Trophoblast cell (in vitro differentiated cells and primary cell): Measurements from ENCODE around the gene EPHA1.
A peak's percentile ranks its signal among the peaks of the same experiment; 100 is the strongest.
"Not testable (repeated sequence)": the region's sequence is repeated elsewhere in the genome, so short reads cannot be mapped to it uniquely, and the experiment has no call there.

Source experiments
- DNase-seq, 2 donors: peaks; one replicate each; pipeline ENCODE4 v3.0.0-alpha.2; 2016
- H2AFZ ChIP-seq: 2 replicates; pipeline ENCODE4 v1.6.1; 2013; ENCODE audit warnings: low read length, moderate library complexity, mild to moderate bottlenecking; ENCODE audit not compliant: insufficient read depth, poor library complexity
- H2AK5ac ChIP-seq: 2 replicates; pipeline ENCODE4 v1.6.1; 2013; ENCODE audit warnings: mild to moderate bottlenecking, low read length
- H2BK120ac ChIP-seq: 2 replicates; pipeline ENCODE4 v1.6.1; 2013; ENCODE audit warnings: low read length, mild to moderate bottlenecking, moderate library complexity; ENCODE audit not compliant: insufficient read depth, poor library complexity
- H2BK12ac ChIP-seq: 2 replicates; pipeline ENCODE4 v1.6.1; 2013; ENCODE audit warnings: mild to moderate bottlenecking, low read length, moderate library complexity
- H2BK5ac ChIP-seq: 2 replicates; pipeline ENCODE4 v1.6.1; 2013; ENCODE audit warnings: low read length, low read depth, moderate library complexity, mild to moderate bottlenecking; ENCODE audit not compliant: poor library complexity
- H3K14ac ChIP-seq: 2 replicates; pipeline ENCODE4 v1.6.1; 2013; ENCODE audit warnings: mild to moderate bottlenecking, low read length
- H3K18ac ChIP-seq: 2 replicates; pipeline ENCODE4 v1.6.1; 2013; ENCODE audit warnings: mild to moderate bottlenecking, low read length
- H3K23ac ChIP-seq: 2 replicates; pipeline ENCODE4 v1.6.1; 2013; ENCODE audit warnings: low read length
- H3K27ac ChIP-seq: 2 replicates; pipeline ENCODE4 v1.5.1; 2013; ENCODE audit warnings: low read depth, mild to moderate bottlenecking, inconsistent platforms, low read length, moderate library complexity
- H3K27me3 ChIP-seq: 2 replicates; pipeline ENCODE4 v1.6.1; 2013; ENCODE audit warnings: inconsistent platforms, mild to moderate bottlenecking, low read length, moderate library complexity; ENCODE audit not compliant: insufficient read depth
- H3K36me3 ChIP-seq, 2 experiments: 1 replicate in 1 of 2; 2 replicates in 1 of 2; pipeline ENCODE4 v1.6.1; 2013; ENCODE audit warnings: low read length in 2 of 2, mild to moderate bottlenecking in 2 of 2, moderate library complexity in 1 of 2; ENCODE audit not compliant: insufficient read depth in 2 of 2, control insufficient read depth in 1 of 2
- H3K4ac ChIP-seq: 2 replicates; pipeline ENCODE4 v1.6.1; 2013; ENCODE audit warnings: low read depth, mild to moderate bottlenecking, low read length, moderate library complexity
- H3K4me1 ChIP-seq, 2 experiments: 1 replicate in 1 of 2; 2 replicates in 1 of 2; pipeline ENCODE4 v1.6.1; 2013; ENCODE audit warnings: low read length in 2 of 2, mild to moderate bottlenecking in 2 of 2, moderate library complexity in 1 of 2; ENCODE audit not compliant: insufficient read depth in 2 of 2, control insufficient read depth in 1 of 2
- H3K4me2 ChIP-seq: 2 replicates; pipeline ENCODE4 v1.6.1; 2013; ENCODE audit warnings: inconsistent platforms, mild to moderate bottlenecking, low read length, moderate library complexity
- H3K4me3 ChIP-seq: 2 replicates; pipeline ENCODE4 v1.5.1; 2013; ENCODE audit warnings: mild to moderate bottlenecking, low read depth, low read length, inconsistent platforms
- H3K79me1 ChIP-seq: one replicate; pipeline ENCODE4 v1.6.1; 2013; ENCODE audit warnings: low read length
- H3K79me2 ChIP-seq: 2 replicates; pipeline ENCODE4 v1.6.1; 2013; ENCODE audit warnings: low read length, mild to moderate bottlenecking; ENCODE audit not compliant: control insufficient read depth, insufficient read depth, poor library complexity
- H3K9ac ChIP-seq: 2 replicates; pipeline ENCODE4 v1.6.1; 2013; ENCODE audit warnings: mild to moderate bottlenecking, low read length
- H3K9me3 ChIP-seq: 2 replicates; pipeline ENCODE4 v1.6.1; 2013; ENCODE audit warnings: low read depth, mild to moderate bottlenecking, control low read depth, inconsistent platforms, low read length; ENCODE audit not compliant: insufficient read depth
- H4K12ac ChIP-seq: 2 replicates; pipeline ENCODE4 v1.6.1; 2013; ENCODE audit warnings: low read depth, mild to moderate bottlenecking, low read length, moderate library complexity
- H4K8ac ChIP-seq: 2 replicates; pipeline ENCODE4 v1.6.1; 2013; ENCODE audit warnings: low read depth, mild to moderate bottlenecking, low read length, moderate library complexity
- H4K91ac ChIP-seq: one replicate; pipeline ENCODE4 v1.6.1; 2013; ENCODE audit warnings: low read depth, mild to moderate bottlenecking, low read length, moderate library complexity
- WGBS: extraction: QIAGEN DNeasy Blood & Tissue Kit; methylation state at CpG from one replicate; pipeline ENCODE4 v1.1.7; 2013; ENCODE audit warnings: missing lambda C conversion rate; ENCODE audit not compliant: insufficient read length, insufficient coverage; ENCODE audit errors: extremely low coverage; 5-methylcytosine and 5-hydroxymethylcytosine counted together

The EPHA1 gene

DNA sequence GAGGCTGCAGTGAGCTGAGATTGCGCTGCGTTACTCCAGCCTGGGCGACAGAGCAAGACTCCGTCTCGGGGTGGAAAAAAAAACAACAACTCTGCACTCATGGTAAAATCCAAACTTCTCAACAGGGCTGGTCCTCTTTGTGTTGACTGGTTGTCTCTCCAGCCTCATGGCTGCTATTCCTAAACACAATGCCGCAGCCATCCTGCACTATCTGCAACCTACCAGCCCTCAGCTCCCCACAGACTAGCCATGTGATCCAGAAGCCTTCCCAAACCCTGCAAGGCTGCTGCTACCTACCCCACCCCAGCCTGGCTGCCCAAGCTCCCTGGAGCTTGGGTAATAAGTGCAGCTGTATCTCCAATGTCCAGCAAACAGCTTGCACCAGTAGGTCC is 15.8 kb downstream of the EPHA1 start:
- DNase-seq, result no peak
- Histone ChIP-seq H2AK5ac (no peak overlapping the region), H3K9ac (no peak overlapping the region), H3K79me2 (no peaks in the 10 kb centered on the region), H3K4me1 (peaks cover 0 to 9% of the 10 kb centered on the region in 2 experiments), H2BK5ac (no peak overlapping the region), H2BK120ac (no peak overlapping the region), H4K12ac (no peak overlapping the region), H3K18ac (no peak overlapping the region), H2AFZ (no peak overlapping the region), H3K14ac (no peak overlapping the region), H3K4ac (no peak overlapping the region), H4K91ac (no peak overlapping the region), H3K36me3 (peaks cover 87 to 89% of the 10 kb centered on the region in 2 experiments), H2BK12ac (no peak overlapping the region), H3K27ac (no peak overlapping the region), H3K27me3 (no peaks in the 10 kb centered on the region), H4K8ac (no peak overlapping the region), H3K9me3 (peaks cover 1% of the 10 kb centered on the region), H3K79me1 (no peaks in the 10 kb centered on the region), H3K4me2 (no peak overlapping the region), H3K23ac (no peak overlapping the region), H3K4me3 (no peak overlapping the region)
- WGBS, result no CpG with 5 or more reads among the region's 6 CpGs

DNA sequence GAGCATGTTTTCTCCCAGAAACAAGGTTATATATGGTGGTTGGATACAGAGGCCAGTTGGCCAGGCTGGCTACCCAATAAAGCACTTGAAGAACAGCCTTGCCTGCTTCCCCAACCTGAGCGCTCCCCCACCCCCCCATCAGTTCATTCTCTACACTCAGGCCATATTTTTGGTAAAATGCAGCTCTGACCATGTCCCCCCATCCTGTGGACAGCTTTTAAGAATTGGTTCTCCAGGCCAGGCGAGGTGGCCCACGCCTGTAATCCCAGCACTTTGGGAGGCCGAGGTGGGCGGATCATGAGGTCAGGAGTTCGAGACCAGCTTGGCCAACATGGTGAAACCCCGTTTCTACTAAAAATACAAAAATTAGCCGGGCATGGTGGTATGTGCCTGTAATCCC is 16.2 kb downstream of the EPHA1 start:
- not testable (repeated sequence) for H3K9me3 ChIP-seq, H4K91ac ChIP-seq, H3K14ac ChIP-seq, H3K9ac ChIP-seq, H3K4ac ChIP-seq, H3K4me1 ChIP-seq, H3K27me3 ChIP-seq, H3K4me2 ChIP-seq, H4K12ac ChIP-seq, H4K8ac ChIP-seq, H2BK120ac ChIP-seq, H3K23ac ChIP-seq, H2BK12ac ChIP-seq, H2BK5ac ChIP-seq, H3K18ac ChIP-seq, H3K79me1 ChIP-seq, H2AFZ ChIP-seq, DNase-seq, H3K4me3 ChIP-seq, H3K79me2 ChIP-seq, H2AK5ac ChIP-seq
- H3K27ac ChIP-seq, result peak overlapping the region; percentile 45
- H3K36me3 ChIP-seq, result peaks cover 87 to 89% of the 10 kb centered on the region in 2 experiments
- no CpG with 5 or more reads among the region's 8 CpGs for WGBS

DNA sequence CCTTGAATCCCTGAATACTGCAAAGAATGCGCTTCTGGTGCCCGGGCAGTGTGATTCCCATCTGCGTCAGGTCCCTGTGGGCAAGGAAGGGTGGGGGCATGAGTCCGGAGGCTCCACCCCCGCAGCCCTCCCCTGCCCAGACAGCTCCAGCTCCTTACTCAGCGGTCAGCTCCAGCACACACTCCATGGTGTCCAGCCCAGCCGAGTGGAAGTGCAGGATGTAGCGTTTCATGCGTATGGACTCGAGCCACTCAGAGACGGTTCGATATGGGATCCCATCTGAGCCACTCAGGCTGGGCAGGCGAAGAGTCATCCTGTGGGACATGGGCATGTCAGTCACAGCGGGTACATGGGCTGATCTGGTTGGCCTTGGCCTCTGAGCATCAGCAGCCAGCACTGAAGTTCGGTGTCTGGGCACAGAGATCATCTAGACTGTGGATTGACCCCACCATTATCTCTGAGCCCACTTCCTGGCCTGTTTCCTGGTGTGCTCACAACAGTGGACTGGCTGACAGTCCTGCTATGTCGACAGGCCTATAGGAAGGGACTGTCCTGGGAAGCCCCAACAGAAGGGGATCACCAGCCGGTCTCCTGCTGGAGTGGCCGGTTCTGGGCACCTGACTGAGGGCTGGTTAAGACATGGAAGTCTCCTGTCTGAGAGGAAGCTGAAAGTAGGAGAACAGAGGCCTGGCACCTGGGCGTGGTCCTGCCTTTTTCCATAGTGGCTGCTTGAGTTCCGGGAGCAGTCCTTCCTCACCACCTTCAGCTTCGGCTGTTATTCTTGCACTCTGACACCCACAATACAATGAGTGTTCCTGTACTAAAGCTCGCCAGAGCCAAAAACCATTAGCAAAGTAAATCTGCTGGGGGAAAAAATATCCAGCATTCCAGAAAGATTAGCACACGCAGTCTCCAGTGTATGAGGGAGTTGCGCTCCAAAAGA is 16.9 kb downstream of the EPHA1 start:
- no peaks in the 10 kb centered on the region for H3K79me2 ChIP-seq

DNA sequence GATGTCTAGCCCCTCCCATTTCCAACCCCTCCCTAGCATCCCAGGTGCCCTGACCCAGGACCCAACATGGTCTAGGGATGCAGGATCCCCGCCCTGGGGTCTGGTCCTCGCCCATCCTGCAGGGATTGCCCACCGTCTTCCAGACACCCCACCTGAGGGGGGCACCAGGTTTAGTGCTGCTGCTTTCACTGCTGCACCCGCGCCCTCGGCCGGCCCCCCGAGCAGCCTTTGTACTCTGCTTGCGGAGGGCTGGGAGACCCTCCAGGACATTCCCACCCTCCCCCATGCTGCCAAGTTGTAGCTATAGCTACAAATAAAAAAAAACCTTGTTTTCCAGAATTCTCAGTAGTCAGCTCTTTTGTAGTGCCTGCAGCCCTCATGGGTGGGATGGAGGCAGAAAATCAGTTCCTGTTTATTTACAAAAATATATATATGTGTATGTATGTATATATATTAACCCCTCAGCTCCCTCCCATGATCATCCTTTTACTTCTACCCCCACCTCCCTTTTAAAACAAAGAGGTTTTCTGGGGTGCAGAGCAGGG is 17.8 kb downstream of the EPHA1 start:
- H3K9me3 ChIP-seq, result peaks cover 5% of the 10 kb centered on the region
- no peak overlapping the region for H3K9ac ChIP-seq
- H3K23ac ChIP-seq, result no peak overlapping the region
- H3K79me2 ChIP-seq, result peaks cover 2% of the 10 kb centered on the region
- WGBS, result no CpG with 5 or more reads among the region's 9 CpGs
- no peak overlapping the region for H2AFZ ChIP-seq
- no peak overlapping the region for H4K8ac ChIP-seq
- H3K27ac ChIP-seq, result no peak overlapping the region
- no peak overlapping the region for H2BK120ac ChIP-seq
- no peak overlapping the region for H3K14ac ChIP-seq
- no peaks in the 10 kb centered on the region for H3K79me1 ChIP-seq
- no peak for DNase-seq
- H3K4ac ChIP-seq, result no peak overlapping the region
- no peak overlapping the region for H2AK5ac ChIP-seq
- H3K18ac ChIP-seq, result no peak overlapping the region
- H3K36me3 ChIP-seq, result peaks cover 87 to 89% of the 10 kb centered on the region in 2 experiments
- no peak overlapping the region for H3K4me3 ChIP-seq
- H4K12ac ChIP-seq, result no peak overlapping the region
- no peak overlapping the region for H4K91ac ChIP-seq
- H3K4me1 ChIP-seq, result peaks cover 2 to 14% of the 10 kb centered on the region in 2 experiments
- H3K4me2 ChIP-seq, result no peak overlapping the region
- H2BK12ac ChIP-seq, result no peak overlapping the region
- no peaks in the 10 kb centered on the region for H3K27me3 ChIP-seq
- no peak overlapping the region for H2BK5ac ChIP-seq

More for the DNA sequence above, 16.9 kb downstream of the EPHA1 start:
- Histone ChIP-seq H2BK120ac (no peak overlapping the region), H3K14ac (no peak overlapping the region), H2AFZ (no peak overlapping the region), H4K12ac (no peak overlapping the region), H3K36me3 (peaks cover 87 to 89% of the 10 kb centered on the region in 2 experiments), H3K23ac (no peak overlapping the region), H3K4ac (no peak overlapping the region), H3K9ac (no peak overlapping the region), H3K18ac (no peak overlapping the region), H2BK12ac (no peak overlapping the region), H4K91ac (no peak overlapping the region), H3K4me2 (no peak overlapping the region), H3K79me1 (no peaks in the 10 kb centered on the region), H3K4me1 (peaks cover 0 to 9% of the 10 kb centered on the region in 2 experiments), H3K27me3 (no peaks in the 10 kb centered on the region), H3K4me3 (no peak overlapping the region), H2AK5ac (no peak overlapping the region), H3K9me3 (peaks cover 5% of the 10 kb centered on the region), H3K27ac (peak overlapping the region; percentile 45), H4K8ac (no peak overlapping the region), H2BK5ac (no peak overlapping the region)
- whole genome bisulfite sequencing, result no CpG with 5 or more reads among the region's 24 CpGs
- peak; percentile 30 to 64 for DNase-seq
